K562 (cell line): ENCODE results near the gene KCTD6. TPM values are rescaled to one million over a fixed set of nuclear protein-coding genes. Genes with fewer than 3 reads are reported as not detected.
A peak's percentile ranks its signal among the peaks of the same experiment; 100 is the strongest.

ENCODE experiments used
- ATF7 ChIP-seq: fragments of 450-650 bp; IDR thresholded peaks from 2 replicates; pipeline ENCODE4 v1.7.1; 2014; ENCODE audit warnings: mild to moderate bottlenecking, moderate library complexity
- CBFA2T3 ChIP-seq: fragments of 450-650 bp; IDR thresholded peaks from 2 replicates; pipeline ENCODE4 v1.6.1; 2017
- CREM ChIP-seq: IDR thresholded peaks from 2 replicates; pipeline ENCODE4 v1.6.1; 2014; ENCODE audit warnings: antibody characterized with exemption, low read depth
- DACH1 ChIP-seq: fragments of 450-650 bp; IDR thresholded peaks from 2 replicates; pipeline ENCODE4 v1.6.1; 2018; ENCODE audit not compliant: partially characterized antibody
- ETV6 ChIP-seq, 3 experiments: fragments of 150-350 bp in 1 of 3; sonication (generic) in 1 of 3; formaldehyde crosslinking in 1 of 3; IDR thresholded peaks; 2 replicates each; pipeline versions ENCODE4 v1.6.1 to v1.8.0; 2014 to 2022; ENCODE audit warnings: borderline replicate concordance in 2 of 3, low read depth in 2 of 3, antibody characterized with exemption in 1 of 3, low read length in 1 of 3, mild to moderate bottlenecking in 1 of 3, missing genetic modification reagents in 1 of 3
- FOXA3 ChIP-seq, 2 experiments: fragments of 450-650 bp in 1 of 2; sonication (generic) in 1 of 2; formaldehyde crosslinking; IDR thresholded peaks in 1 of 2; conservative IDR thresholded peaks in 1 of 2; 2 replicates each; pipeline versions ENCODE4 v1.4.0 to v1.8.0; 2020 to 2022; ENCODE audit warnings: mild to moderate bottlenecking in 2 of 2, missing genetic modification reagents in 1 of 2
- HDAC2 ChIP-seq: fragments of 450-650 bp; IDR thresholded peaks from 2 replicates; pipeline ENCODE4 v1.6.1; 2016; ENCODE audit warnings: mild to moderate bottlenecking
- HES1 ChIP-seq: fragments of 450-650 bp; IDR thresholded peaks from 2 replicates; pipeline ENCODE4 v1.6.1; 2016; ENCODE audit warnings: low read depth, mild to moderate bottlenecking, moderate library complexity
- HNRNPH1 ChIP-seq: fragments of 200-400 bp; formaldehyde crosslinking; optimal IDR thresholded peaks from 2 replicates; pipeline ENCODE3; 2017; ENCODE audit warnings: low read depth, mild to moderate bottlenecking, low read length, moderate library complexity
- JUND ChIP-seq, 2 experiments: IDR thresholded peaks; 2 replicates in 1 of 2; 3 replicates in 1 of 2; pipeline ENCODE4 v1.6.1; 2011; ENCODE audit warnings: borderline replicate concordance in 2 of 2, low read depth in 2 of 2, low read length in 2 of 2, improper control_type of control experiment in 1 of 2, missing biosample characterization in 1 of 2, missing genetic modification characterization in 1 of 2, missing genetic modification reagents in 1 of 2
- KDM1A ChIP-seq, 2 experiments: fragments of 450-650 bp; IDR thresholded peaks; 2 replicates each; pipeline ENCODE4 v1.6.1; 2016; ENCODE audit warnings: mild to moderate bottlenecking in 2 of 2
- MBD1 ChIP-seq: fragments of 250-450 bp; sonication (Bioruptor Pico); IDR thresholded peaks from 2 replicates; pipeline ENCODE4 v1.8.0; 2022; ENCODE audit warnings: inconsistent platforms
- MEIS2 ChIP-seq: fragments of 450-650 bp; IDR thresholded peaks from 2 replicates; pipeline ENCODE4 v1.6.1; 2014; ENCODE audit warnings: mild to moderate bottlenecking; ENCODE audit not compliant: partially characterized antibody
- NFE2 ChIP-seq: IDR thresholded peaks from 2 replicates; pipeline ENCODE4 v1.6.1; 2014; ENCODE audit warnings: antibody characterized with exemption, low read depth
- NONO ChIP-seq, 2 experiments: fragments of 200-400 bp in 1 of 2; fragments of 450-650 bp in 1 of 2; formaldehyde crosslinking in 1 of 2; IDR thresholded peaks; 2 replicates each; pipeline ENCODE4 v1.6.1; 2017; ENCODE audit warnings: low read depth in 2 of 2, mild to moderate bottlenecking in 2 of 2, moderate library complexity in 2 of 2, low read length in 1 of 2
- PKNOX1 ChIP-seq: fragments of 450-650 bp; IDR thresholded peaks from 2 replicates; pipeline ENCODE4 v1.6.1; 2016
- SMARCA4 ChIP-seq: fragments of 450-650 bp; IDR thresholded peaks from 2 replicates; pipeline ENCODE4 v1.6.1; 2016
- SMARCC2 ChIP-seq: fragments of 450-650 bp; IDR thresholded peaks from 2 replicates; pipeline ENCODE4 v1.6.1; 2017; ENCODE audit warnings: antibody characterized with exemption, moderate library complexity, mild to moderate bottlenecking, low read depth
- TBL1XR1 ChIP-seq, 2 experiments: IDR thresholded peaks; 2 replicates each; pipeline ENCODE4 v1.6.1; 2012; ENCODE audit warnings: improper control_type of control experiment in 2 of 2, low read length in 2 of 2, mild to moderate bottlenecking in 1 of 2
- TEAD4 ChIP-seq, 2 experiments: sonication (generic) in 1 of 2; formaldehyde crosslinking in 1 of 2; IDR thresholded peaks; 2 replicates each; pipeline versions ENCODE4 v1.6.1 to v1.8.0; 2012 to 2022; ENCODE audit warnings: borderline replicate concordance in 1 of 2, inconsistent platforms in 1 of 2, low read length in 1 of 2, mild to moderate bottlenecking in 1 of 2, missing genetic modification reagents in 1 of 2
- TRIM24 ChIP-seq, 2 experiments: fragments of 450-650 bp; IDR thresholded peaks; 2 replicates each; pipeline ENCODE4 v1.6.1; 2016
- TRIM28 ChIP-seq: fragments of 450-650 bp; IDR thresholded peaks from 2 replicates; pipeline ENCODE4 v1.6.1; 2017
- ZNF24 ChIP-seq: fragments of 450-650 bp; IDR thresholded peaks from 2 replicates; pipeline ENCODE4 v1.6.1; 2016
- ZSCAN29 ChIP-seq: fragments of 450-650 bp; IDR thresholded peaks from 2 replicates; pipeline ENCODE4 v1.6.1; 2017
- polyA plus RNA-seq, 8 experiments: library from polyadenylated mRNA; depleted of rRNA in 4 of 8; stranded (reverse) in 5 of 8; unstranded in 3 of 8; fragments of >200 nt; fragmentation: Nextera tagmentation in 2 of 8; fragmentation: Illumina TruSeq in 1 of 8; extraction: Ambion mirVana in 2 of 8; extraction: Trizol in 1 of 8; gene quantifications; 2 replicates each; pipeline versions ENCODE4 v1.2.1 to v1.2.3, GENCODE V29; 2011 to 2014; ENCODE audit warnings: inconsistent platforms in 1 of 8, missing spikeins in 1 of 8
- total RNA-seq, 7 experiments: library from RNA; depleted of rRNA in 6 of 7; stranded (reverse); fragments of >200 nt in 6 of 7; fragmentation: Illumina TruSeq in 2 of 7; extraction: Trizol in 2 of 7; gene quantifications; 2 replicates each; pipeline versions ENCODE4 v1.2.1 to v1.2.3, GENCODE V29; 2011 to 2021; ENCODE audit warnings: low replicate concordance in 1 of 7

KCTD6 gene
- total and polyA plus RNA-seq, 9 of the 15 experiments (the other 6 are each of a cell fraction or from before 2014, with no cell fraction given), result 2.1 to 5.9 (median 4.5) TPM

GRCh38 chr3:58471025-58471887 is 20.6 kb upstream of the KCTD6 start (continued):
- peak; percentile 40 for TF ChIP-seq PKNOX1
- peak; percentile 76; the same call in 1 of the 2 replicates for TF ChIP-seq SMARCA4
- TF ChIP-seq CREM, result peak; percentile 11; the same call in 1 of the 2 replicates
- TF ChIP-seq MEIS2, result peak; percentile 84
- no peak for TF ChIP-seq MBD1 (CRISPR knock-in tag)
- peak; percentile 99 for TF ChIP-seq FOXA3 (CRISPR knock-in tag; conservative IDR thresholded peaks at IDR 0.05 in 1 of 2, IDR thresholded peaks at IDR 0.05 in 1 of 2)
- TF ChIP-seq SMARCC2, result 0 out of 2 replicates have a peak, but pooled peaks have one; percentile 26
- TF ChIP-seq NONO (IDR thresholded peaks at IDR 0.05; ENCODE audit: low read depth in 2 of 2, low read length in 1 of 2), result no peak
- TF ChIP-seq HDAC2, result peak; percentile 98
- TF ChIP-seq KDM1A (IDR thresholded peaks at IDR 0.05), result peak; percentile 99
- TF ChIP-seq TEAD4 (IDR thresholded peaks at IDR 0.05; ENCODE audit: low read length), result peak; percentile 81
- no peak for TF ChIP-seq TEAD4 (CRISPR knock-in tag; IDR thresholded peaks at IDR 0.05; ENCODE audit: borderline replicate concordance)
- peak; percentile 79 for TF ChIP-seq CBFA2T3
- peak; percentile 50; the same call in 1 of the 2 replicates for TF ChIP-seq NFE2
- no peak for TF ChIP-seq ETV6 (IDR thresholded peaks at IDR 0.05; ENCODE audit: borderline replicate concordance in 1 of 2, low read depth in 2 of 2, low read length in 1 of 2)
- no peak for TF ChIP-seq ETV6 (CRISPR knock-in tag; IDR thresholded peaks at IDR 0.05; ENCODE audit: borderline replicate concordance)
- peak in 1 of 2 experiments; percentile 57; a peak in 1 of 4 replicates for TF ChIP-seq TBL1XR1 (IDR thresholded peaks at IDR 0.05; ENCODE audit: low read length in 2 of 2)
- peak; percentile 98 for TF ChIP-seq HES1
- no peak for TF ChIP-seq HNRNPH1
- peak; percentile 17 for TF ChIP-seq DACH1
- peak; percentile 91 for TF ChIP-seq JUND (IDR thresholded peaks at IDR 0.05; ENCODE audit: borderline replicate concordance, low read depth, low read length)
- TF ChIP-seq JUND (tag; IDR thresholded peaks at IDR 0.05; ENCODE audit: borderline replicate concordance, low read depth, low read length), result peak; percentile 92; the same call in 2 of the 3 replicates
- TF ChIP-seq ZNF24, result 0 out of 2 replicates have a peak, but pooled peaks have one; percentile 8
- peak in 1 of 2 experiments; percentile 58; a peak in 2 of 4 replicates for TF ChIP-seq TRIM24 (IDR thresholded peaks at IDR 0.05)
- TF ChIP-seq TRIM28, result no peak
- TF ChIP-seq ATF7, result peak; percentile 47; the same call in 1 of the 2 replicates
- no peak for TF ChIP-seq ZSCAN29
